Ishikawa (cell line): ENCODE measurements around the gene DPM3.

Experiments
- CEBPB ChIP-seq: IDR thresholded peaks from 2 replicates; pipeline ENCODE4 v1.6.1; 2012
- ZBTB7A ChIP-seq: IDR thresholded peaks from 2 replicates; pipeline ENCODE4 v1.6.1; 2012; ENCODE audit warnings: low read depth

GRCh38 chr1:155169541-155169940, 29.2 kb upstream of the DPM3 start:
- TF ChIP-seq CEBPB = no peak
- TF ChIP-seq ZBTB7A = no peak
